Measurements from ENCODE around the gene DEAF1. TPM values are rescaled to one million over a fixed set of nuclear protein-coding genes. Genes with fewer than 3 reads are reported as not detected.
"Not testable (repeated sequence)": the region's sequence is repeated elsewhere in the genome, so short reads cannot be mapped to it uniquely, and the experiment has no call there.

The DEAF1 gene
- total RNA-seq, 4 donors from 2014 or later, result 14.8 to 42.4 (median 25.2) TPM

DNA sequence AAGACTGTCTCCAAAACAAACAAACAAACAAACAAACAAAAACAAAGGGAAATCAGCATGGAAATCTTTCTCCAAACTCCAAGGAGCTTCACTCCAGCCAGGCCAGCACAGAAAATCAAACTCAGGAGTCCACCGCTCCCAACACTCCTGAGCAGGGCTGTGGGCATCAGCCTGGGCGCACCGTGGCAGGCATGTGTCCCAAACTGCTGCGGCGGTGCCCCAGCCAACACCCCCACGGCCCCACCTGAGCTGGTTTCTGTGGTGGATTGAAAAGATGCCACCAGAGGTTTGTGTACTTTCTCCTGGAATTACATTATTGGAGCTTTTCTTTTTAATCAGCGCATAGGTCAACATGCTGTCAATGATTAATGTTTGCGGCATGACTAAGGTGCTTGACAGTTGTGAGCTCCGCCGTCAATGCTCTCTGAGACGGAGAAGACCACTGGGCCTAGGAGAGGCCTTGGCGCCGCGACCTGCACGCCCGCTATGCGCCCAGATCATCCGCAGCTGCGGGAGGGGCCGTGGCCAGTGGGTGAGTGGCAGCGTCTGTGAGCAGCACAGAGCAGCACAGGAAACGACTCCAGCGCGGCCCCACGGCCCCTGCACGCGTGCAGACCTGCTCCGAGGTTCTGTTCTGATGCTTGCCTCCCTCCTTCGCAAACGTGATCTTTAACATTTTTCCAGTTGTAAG is 39.8 kb downstream of the DEAF1 start:
- DNase-seq, result no peak
- in situ Hi-C loops (cut with MboI; ENCODE audit: low sequenced_read_pairs in 4 of 4) (no loop called here), intact Hi-C loops (cut with DNase I; ENCODE audit: low total_unique reads) (no loop called here)
- Histone ChIP-seq H3K4me1 (no peaks in the 10 kb centered on the region), H3K4me3 (no peak overlapping the region), H3K9me3 (no peaks in the 10 kb centered on the region), H3K36me3 (peaks cover 0 to 5% of the 10 kb centered on the region in 2 donors), H3K27me3 (no peaks in the 10 kb centered on the region), H3K27ac (no peak overlapping the region)
- no peak for ATAC-seq
- TF ChIP-seq CTCF (IDR thresholded peaks at IDR 0.05 in 4 of 5, conservative IDR thresholded peaks at IDR 0.05 in 1 of 5), result no peak
- no peak for TF ChIP-seq POLR2A (IDR thresholded peaks at IDR 0.05)

DNA sequence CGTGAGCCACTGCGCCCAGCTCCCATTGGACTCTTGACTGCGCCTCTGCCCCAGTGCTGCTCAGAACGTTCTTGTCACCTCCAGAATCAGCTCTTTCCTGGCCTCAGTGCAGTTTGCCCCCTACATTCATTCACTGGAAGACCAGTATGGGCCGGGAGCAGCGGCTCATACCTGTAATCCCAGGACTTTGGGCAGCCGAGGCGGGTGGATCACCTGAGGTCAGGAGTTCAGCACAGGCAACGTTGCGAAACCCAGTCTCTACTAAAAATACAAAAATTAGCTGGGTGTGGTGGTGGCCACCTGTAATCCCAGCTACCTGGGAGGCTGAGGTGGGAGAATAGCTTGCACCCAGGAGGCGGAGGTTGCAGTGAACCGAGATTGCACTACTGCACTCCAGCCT is 40.6 kb downstream of the DEAF1 start:
- H3K4me1 ChIP-seq; H3K4me3 ChIP-seq; intact Hi-C loops (cut with DNase I; ENCODE audit: low total_unique reads); H3K9me3 ChIP-seq; H3K27me3 ChIP-seq; DNase-seq; in situ Hi-C loops (cut with MboI; ENCODE audit: low sequenced_read_pairs in 4 of 4); H3K27ac ChIP-seq; H3K36me3 ChIP-seq: not testable (repeated sequence)
- ATAC-seq, result peak in 1 of 2 donors; percentile 11

- H3K27ac ChIP-seq, result no peak overlapping the region
- ATAC-seq (no peak), DNase-seq (no peak)
- intact Hi-C loops (cut with DNase I; ENCODE audit: low total_unique reads) (no loop called here), in situ Hi-C loops (cut with MboI; ENCODE audit: low sequenced_read_pairs in 4 of 4) (no loop called here)
- TF ChIP-seq CTCF (IDR thresholded peaks at IDR 0.05 in 4 of 5, conservative IDR thresholded peaks at IDR 0.05 in 1 of 5) (no peak), POLR2A (IDR thresholded peaks at IDR 0.05) (no peak)
- H3K36me3 ChIP-seq, result no peaks in the 10 kb centered on the region
- H3K4me3 ChIP-seq, result no peak overlapping the region
- H3K9me3 ChIP-seq, result no peaks in the 10 kb centered on the region
- no peaks in the 10 kb centered on the region for H3K4me1 ChIP-seq
- H3K27me3 ChIP-seq, result no peaks in the 10 kb centered on the region
Measured at GRCh38 chr11:653837-654236, 41.2 kb downstream of the DEAF1 start.

GRCh38 chr11:653136-653535 is 41.9 kb downstream of the DEAF1 start:
- H3K36me3 ChIP-seq, ATAC-seq, H3K9me3 ChIP-seq: not testable (repeated sequence)

GRCh38 chr11:650482-650881 is 44.5 kb downstream of the DEAF1 start:
- TF ChIP-seq POLR2A (IDR thresholded peaks at IDR 0.05) (no peak), CTCF (IDR thresholded peaks at IDR 0.05 in 4 of 5, conservative IDR thresholded peaks at IDR 0.05 in 1 of 5) (no peak)

More at GRCh38 chr11:653136-653535, 41.9 kb downstream of the DEAF1 start:
- H3K4me3 ChIP-seq; in situ Hi-C loops (cut with MboI; ENCODE audit: low sequenced_read_pairs in 4 of 4); intact Hi-C loops (cut with DNase I; ENCODE audit: low total_unique reads); H3K4me1 ChIP-seq; H3K27me3 ChIP-seq; DNase-seq; H3K27ac ChIP-seq: not testable (repeated sequence)

GRCh38 chr11:647672-648158 is 47.3 kb downstream of the DEAF1 start:
- H3K27me3 ChIP-seq; H3K9me3 ChIP-seq; H3K27ac ChIP-seq; DNase-seq; H3K4me1 ChIP-seq; H3K36me3 ChIP-seq; H3K4me3 ChIP-seq; in situ Hi-C loops (cut with MboI; ENCODE audit: low sequenced_read_pairs in 4 of 4); ATAC-seq; intact Hi-C loops (cut with DNase I; ENCODE audit: low total_unique reads): not testable (repeated sequence)

More at GRCh38 chr11:650482-650881, 44.5 kb downstream of the DEAF1 start:
- DNase-seq (no peak), ATAC-seq (no peak)
- Histone ChIP-seq H3K27me3 (no peaks in the 10 kb centered on the region), H3K27ac (no peak overlapping the region), H3K36me3 (no peaks in the 10 kb centered on the region), H3K9me3 (no peaks in the 10 kb centered on the region), H3K4me1 (no peaks in the 10 kb centered on the region), H3K4me3 (no peak overlapping the region)
- intact Hi-C loops (cut with DNase I; ENCODE audit: low total_unique reads), result no loop called here
- in situ Hi-C loops (cut with MboI; ENCODE audit: low sequenced_read_pairs in 4 of 4), result no loop called here

Data from gastrocnemius medialis (tissue), 4 donors.